GM18511 (cell line): ENCODE measurements around the gene ARHGAP27.
"Not testable (repeated sequence)": the region's sequence is repeated elsewhere in the genome, so short reads cannot be mapped to it uniquely, and the experiment has no call there.

Source experiments
- ATAC-seq: cut with Tn5 transposase; IDR thresholded peaks from one replicate; pipeline ENCODE4 v1.9.1; 2021; ENCODE audit warnings: mild to moderate bottlenecking, moderate library complexity; ENCODE audit not compliant: unreplicated experiment

ARHGAP27 gene

GRCh38 chr17:45432405-45433158 lies at the start of gene ARHGAP27:
ARHGAP27 (minus strand) TSS chr17:45432870; CDS start chr17:45430279, 2,591 bp downstream.
- ATAC-seq = no peak

- ATAC-seq = not testable (repeated sequence)
These were observed 49.6 kb upstream of the ARHGAP27 start for GRCh38 chr17:45482317-45482716.

- not testable (repeated sequence) for ATAC-seq
These were observed 42.8 kb upstream of the ARHGAP27 start for GRCh38 chr17:45475436-45475835.

- ATAC-seq = not testable (repeated sequence)
These were observed 39.6 kb upstream of the ARHGAP27 start for GRCh38 chr17:45472249-45472648.

GRCh38 chr17:45469204-45469563 lies 36.5 kb upstream of the ARHGAP27 start:
- ATAC-seq = not testable (repeated sequence)

- not testable (repeated sequence) for ATAC-seq
These were observed 35.9 kb upstream of the ARHGAP27 start for GRCh38 chr17:45468293-45469203.

- peak; percentile 96 for ATAC-seq
These were observed 29.1 kb upstream of the ARHGAP27 start for GRCh38 chr17:45461524-45462327.

GRCh38 chr17:45460422-45460821 lies 27.8 kb upstream of the ARHGAP27 start:
- not testable (repeated sequence) for ATAC-seq

- not testable (repeated sequence) for ATAC-seq
These were observed 21.7 kb upstream of the ARHGAP27 start for GRCh38 chr17:45454341-45454740.

- not testable (repeated sequence) for ATAC-seq
These were observed 21.1 kb upstream of the ARHGAP27 start for GRCh38 chr17:45453731-45454130.

- ATAC-seq = not testable (repeated sequence)
These were observed 20.5 kb upstream of the ARHGAP27 start for GRCh38 chr17:45453225-45453534.

GRCh38 chr17:45452329-45453224 lies 19.9 kb upstream of the ARHGAP27 start:
- ATAC-seq = not testable (repeated sequence)

GRCh38 chr17:45451660-45452059 lies 19.0 kb upstream of the ARHGAP27 start:
- not testable (repeated sequence) for ATAC-seq

GRCh38 chr17:45451131-45451530 lies 18.5 kb upstream of the ARHGAP27 start:
- no peak for ATAC-seq

GRCh38 chr17:45449708-45450329 lies 17.1 kb upstream of the ARHGAP27 start:
- not testable (repeated sequence) for ATAC-seq

GRCh38 chr17:45449260-45449659 lies 16.6 kb upstream of the ARHGAP27 start:
- not testable (repeated sequence) for ATAC-seq

GRCh38 chr17:45448483-45448882 lies 15.8 kb upstream of the ARHGAP27 start:
- not testable (repeated sequence) for ATAC-seq

- ATAC-seq = not testable (repeated sequence)
These were observed 15.4 kb upstream of the ARHGAP27 start for GRCh38 chr17:45448066-45448465.

- not testable (repeated sequence) for ATAC-seq
These were observed 15.0 kb upstream of the ARHGAP27 start for GRCh38 chr17:45447650-45448049.
